K562 (cell line): ENCODE measurements around the gene WDR20. TPM values are rescaled to one million over a fixed set of nuclear protein-coding genes. Genes with fewer than 3 reads are reported as not detected.

Experiments
- ATAC-seq: fragments of 200-7000 bp; cut with Tn5 transposase; 3 replicates; pipeline ENCODE4 v1.9.1; 2020; ENCODE audit warnings: moderate library complexity
- BruUV-seq: library from RNA; stranded (reverse); fragments of 400-500 nt; replicated peaks from 2 replicates; lab custom pipeline; 2021; lab: Mats Ljungman, UMichigan
- CTCF ChIA-PET: fragments of 300-600 bp; formaldehyde crosslinking; extraction: SDS; loops from one replicate; lab custom pipeline; 2021; ENCODE audit warnings: low intra/inter-chr PET ratio; lab: Yijun Ruan, JAX
- POLR2A ChIA-PET: fragments of 300-600, 350-650 bp; sonication (Branson Sonifier 250); formaldehyde crosslinking; extraction: SDS; loops from one replicate; lab custom pipeline; 2021; ENCODE audit warnings: antibody characterized with exemption, inconsistent platforms; lab: Yijun Ruan, JAX
- DNase-seq, 4 experiments: peaks; one replicate each; pipeline versions ENCODE4 v3.0.0 to v3.0.0-alpha.2; 2011 to 2018; ENCODE audit warnings: low spot score in 3 of 4, mixed read lengths in 3 of 4; ENCODE audit errors: extremely low read depth in 1 of 4
- FAIRE-seq: peaks from 2 replicates; lab custom pipeline; 2011; peaks lifted over from hg19 to GRCh38; lab: Jason Lieb, UNC
- H2AFZ ChIP-seq: 2 replicates; pipeline ENCODE4 v1.6.0; 2011; ENCODE audit warnings: low read depth, low read length, control low read depth, inconsistent platforms
- H3K27ac ChIP-seq: fragments of 200-600 bp; 3 replicates; pipeline ENCODE4 v1.8.0; 2011; ENCODE audit warnings: low read depth, mild to moderate bottlenecking, control low read depth, inconsistent platforms, low read length, moderate library complexity, mixed read lengths; ENCODE audit errors: extremely low read depth
- H3K27me3 ChIP-seq, 2 experiments: fragments of 300-600 bp in 1 of 2; 2 replicates in 1 of 2; 3 replicates in 1 of 2; pipeline versions ENCODE4 v1.6.0 to v1.8.0; 2011; ENCODE audit warnings: inconsistent platforms in 2 of 2, low read length in 2 of 2, mild to moderate bottlenecking in 1 of 2, mixed read lengths in 1 of 2, moderate library complexity in 1 of 2; ENCODE audit not compliant: control insufficient read depth in 2 of 2, insufficient read depth in 2 of 2
- H3K36me3 ChIP-seq: fragments of 300-600 bp; 3 replicates; pipeline ENCODE4 v1.8.0; 2011; ENCODE audit warnings: mild to moderate bottlenecking, low read length, inconsistent platforms; ENCODE audit not compliant: control insufficient read depth, insufficient read depth
- H3K4me1 ChIP-seq, 2 experiments: fragments of 200-600 bp in 1 of 2; replicated peaks in 1 of 2; 2 replicates in 1 of 2; 3 replicates in 1 of 2; pipeline versions ENCODE4 v1.5.1 to v1.8.0; 2011; ENCODE audit warnings: inconsistent platforms in 2 of 2, low read length in 2 of 2, mild to moderate bottlenecking in 1 of 2, mixed read lengths in 1 of 2, moderate library complexity in 1 of 2; ENCODE audit not compliant: control insufficient read depth in 2 of 2, insufficient read depth in 2 of 2
- H3K4me2 ChIP-seq: 2 replicates; pipeline ENCODE4 v1.6.1; 2011; ENCODE audit warnings: low read length, control low read depth, inconsistent platforms, mixed read lengths; ENCODE audit not compliant: insufficient read depth
- H3K4me3 ChIP-seq: fragments of 200-600 bp; sonication (generic), shearing (Covaris generic); 2 replicates; pipeline ENCODE4 v1.5.1; 2016; ENCODE audit warnings: control low read depth, inconsistent platforms
- H3K79me2 ChIP-seq: fragments of 200-600 bp; 3 replicates; pipeline ENCODE4 v1.8.0; 2011; ENCODE audit warnings: low read length, inconsistent platforms; ENCODE audit not compliant: control insufficient read depth, insufficient read depth
- H3K9ac ChIP-seq, 2 experiments: 2 replicates each; pipeline versions ENCODE4 v1.6.0 to v1.6.1; 2011; ENCODE audit warnings: low read depth in 2 of 2, low read length in 2 of 2, control low read depth in 1 of 2, inconsistent platforms in 1 of 2, mild to moderate bottlenecking in 1 of 2, mixed read lengths in 1 of 2; ENCODE audit not compliant: insufficient read depth in 1 of 2
- H3K9me1 ChIP-seq: one replicate; pipeline ENCODE4 v1.6.0; 2011; ENCODE audit warnings: inconsistent platforms, mild to moderate bottlenecking, low read length, moderate library complexity; ENCODE audit not compliant: control insufficient read depth, insufficient read depth
- H3K9me3 ChIP-seq: replicated peaks from 2 replicates; pipeline ENCODE4 v1.5.1; 2011; ENCODE audit warnings: low read depth, low read length, inconsistent platforms; ENCODE audit not compliant: control insufficient read depth, insufficient read depth
- H4K20me1 ChIP-seq: replicated peaks from 2 replicates; pipeline ENCODE4 v1.6.1; 2011; ENCODE audit warnings: low read length, inconsistent platforms, mixed read lengths; ENCODE audit not compliant: control insufficient read depth, insufficient read depth
- CLOCK ChIP-seq: fragments of 250-450 bp; sonication (Bioruptor Pico); IDR thresholded peaks from 2 replicates; pipeline ENCODE4 v1.4.0; 2020; ENCODE audit warnings: mild to moderate bottlenecking, moderate library complexity, borderline replicate concordance
- IRF2 ChIP-seq: sonication (generic); formaldehyde crosslinking; IDR thresholded peaks from 2 replicates; pipeline ENCODE4 v1.8.1; 2022; ENCODE audit warnings: mild to moderate bottlenecking, missing genetic modification reagents
- KLF1 ChIP-seq: fragments of 450-650 bp; IDR thresholded peaks from 2 replicates; pipeline ENCODE4 v1.6.1; 2016; ENCODE audit warnings: missing genetic modification characterization, missing compliant biosample characterization
- MXD1 ChIP-seq: fragments of 250-450 bp; sonication (Bioruptor Pico); IDR thresholded peaks from 2 replicates; pipeline ENCODE4 v1.8.0; 2021; ENCODE audit warnings: borderline replicate concordance, mild to moderate bottlenecking, moderate library complexity; ENCODE audit not compliant: poor library complexity, severe bottlenecking
- NFATC3 ChIP-seq: fragments of 450-650 bp; IDR thresholded peaks from 2 replicates; pipeline ENCODE4 v1.6.1; 2017; ENCODE audit warnings: mild to moderate bottlenecking
- NFIX ChIP-seq: fragments of 250-450 bp; sonication (Bioruptor Pico); IDR thresholded peaks from 2 replicates; pipeline ENCODE4 v1.4.0; 2020; ENCODE audit warnings: low read depth, mild to moderate bottlenecking, moderate library complexity
- POLR3A ChIP-seq: IDR thresholded peaks from 2 replicates; pipeline ENCODE4 v1.6.1; 2011; ENCODE audit warnings: borderline replicate concordance, mild to moderate bottlenecking, moderate library complexity; ENCODE audit not compliant: insufficient read length, insufficient read depth; ENCODE audit errors: extremely low read depth
- ZNF174 ChIP-seq: fragments of 250-450 bp; sonication (Bioruptor Pico); IDR thresholded peaks from 2 replicates; pipeline ENCODE4 v1.4.0; 2020; ENCODE audit warnings: mild to moderate bottlenecking
- WGBS: fragments of 100-300 bp; shearing (Covaris generic); methylation state at CpG from one replicate; pipeline ENCODE4 v1.1.6; 2016; ENCODE audit warnings: low coverage, mixed read lengths; ENCODE audit not compliant: insufficient coverage; ENCODE audit errors: missing lambda C conversion rate; 5-methylcytosine and 5-hydroxymethylcytosine counted together
- in situ Hi-C: fragments of 300-500 bp; cut with MboI; formaldehyde crosslinking; loops from 4 replicates; pipeline ENCODE4 v1.15.0; 2018; ENCODE audit warnings: inconsistent platforms, mixed read lengths
- intact Hi-C: fragments of 100-400 bp; cut with micrococcal nuclease; formaldehyde crosslinking; loops from 2 replicates; pipeline ENCODE4 v1.14.2; 2022
- polyA plus RNA-seq, 8 experiments: library from polyadenylated mRNA; depleted of rRNA in 4 of 8; stranded (reverse) in 5 of 8; unstranded in 3 of 8; fragments of >200 nt; fragmentation: Nextera tagmentation in 2 of 8; fragmentation: Illumina TruSeq in 1 of 8; extraction: Ambion mirVana in 2 of 8; extraction: Trizol in 1 of 8; gene quantifications; 2 replicates each; pipeline versions ENCODE4 v1.2.1 to v1.2.3, GENCODE V29; 2011 to 2014; ENCODE audit warnings: inconsistent platforms in 1 of 8, missing spikeins in 1 of 8
- total RNA-seq, 7 experiments: library from RNA; depleted of rRNA in 6 of 7; stranded (reverse); fragments of >200 nt in 6 of 7; fragmentation: Illumina TruSeq in 2 of 7; extraction: Trizol in 2 of 7; gene quantifications; 2 replicates each; pipeline versions ENCODE4 v1.2.1 to v1.2.3, GENCODE V29; 2011 to 2021; ENCODE audit warnings: low replicate concordance in 1 of 7
- TF ChIP-seq, protein P1 (sequence below), 2 experiments: IDR thresholded peaks; 2 replicates each; pipeline ENCODE4 v1.6.1; 2012; ENCODE audit warnings: improper control_type of control experiment in 2 of 2, low read depth in 2 of 2, low read length in 2 of 2, borderline replicate concordance in 1 of 2
- TF ChIP-seq, protein P2 (sequence below): sonication (generic); formaldehyde crosslinking; IDR thresholded peaks from 2 replicates; pipeline ENCODE4 v1.8.0; 2022; ENCODE audit warnings: missing genetic modification reagents, mild to moderate bottlenecking, moderate library complexity, borderline replicate concordance
- TF ChIP-seq, protein P3 (sequence below), 2 experiments: fragments of 450-650 bp in 1 of 2; sonication (generic) in 1 of 2; formaldehyde crosslinking in 1 of 2; IDR thresholded peaks in 1 of 2; conservative IDR thresholded peaks in 1 of 2; 2 replicates each; pipeline versions ENCODE4 v1.6.1 to v1.8.1; 2016 to 2023; ENCODE audit warnings: mild to moderate bottlenecking in 2 of 2, moderate library complexity in 2 of 2, inconsistent platforms in 1 of 2, missing genetic modification reagents in 1 of 2

WDR20 gene
- total and polyA plus RNA-seq, 9 of the 15 experiments (the other 6 are each of a cell fraction or from before 2014, with no cell fraction given) = 7.0 to 15.3 (median 11.8) TPM

DNA sequence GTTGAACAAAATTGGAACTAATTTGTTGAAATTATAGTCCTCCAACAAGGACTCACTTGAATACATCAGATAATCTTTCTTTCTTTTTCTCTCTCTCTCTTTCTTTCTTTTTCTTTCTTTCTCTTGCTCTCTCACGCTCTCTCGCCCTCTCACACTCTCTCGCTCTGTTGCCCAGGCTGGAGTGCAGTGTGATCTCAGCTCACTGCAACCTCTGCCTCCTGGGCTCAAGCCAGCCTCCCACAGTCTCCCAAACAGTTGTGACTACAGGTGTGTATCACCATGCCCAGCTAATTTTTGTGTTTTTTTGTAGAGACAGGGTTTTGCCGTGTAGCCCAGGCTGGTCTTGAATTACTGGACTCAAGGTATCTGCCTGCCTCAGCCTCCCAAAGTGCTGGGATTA is 22.8 kb downstream of the WDR20 start:
- Histone ChIP-seq H3K4me2 (no peak overlapping the region), H4K20me1 (peaks cover 14% of the 10 kb centered on the region; the same call in 1 of the 2 replicates), H3K4me3 (no peak overlapping the region), H3K9me3 (no peaks in the 10 kb centered on the region), H3K27ac (no peak overlapping the region), H3K79me2 (peaks cover 74% of the 10 kb centered on the region), H3K4me1 (peaks cover 3 to 23% of the 10 kb centered on the region in 2 experiments; a peak in 3 of 5 replicates), H3K27me3 (no peaks in the 10 kb centered on the region), H3K9me1 (peaks cover 3% of the 10 kb centered on the region), H3K36me3 (no peaks in the 10 kb centered on the region; the same call in none of the 3 replicates), H3K9ac (no peak overlapping the region), H2AFZ (no peak overlapping the region)
- in situ Hi-C loops (no loop called here), intact Hi-C loops (no loop called here)
- FAIRE-seq (no peak), ATAC-seq (no peak), DNase-seq (no peak)
- ChIA-PET CTCF (no interaction called here), POLR2A (interaction anchor here (0.6 kb wide), 1 partner anchor 53 kb away, joined by 3 read pairs; no protein-coding TSS in a partner anchor)
- 81% methylated on average over 3 of the region's 4 CpGs for WGBS
- BruUV-seq = no TSS peak
- TF ChIP-seq, protein P1, sequence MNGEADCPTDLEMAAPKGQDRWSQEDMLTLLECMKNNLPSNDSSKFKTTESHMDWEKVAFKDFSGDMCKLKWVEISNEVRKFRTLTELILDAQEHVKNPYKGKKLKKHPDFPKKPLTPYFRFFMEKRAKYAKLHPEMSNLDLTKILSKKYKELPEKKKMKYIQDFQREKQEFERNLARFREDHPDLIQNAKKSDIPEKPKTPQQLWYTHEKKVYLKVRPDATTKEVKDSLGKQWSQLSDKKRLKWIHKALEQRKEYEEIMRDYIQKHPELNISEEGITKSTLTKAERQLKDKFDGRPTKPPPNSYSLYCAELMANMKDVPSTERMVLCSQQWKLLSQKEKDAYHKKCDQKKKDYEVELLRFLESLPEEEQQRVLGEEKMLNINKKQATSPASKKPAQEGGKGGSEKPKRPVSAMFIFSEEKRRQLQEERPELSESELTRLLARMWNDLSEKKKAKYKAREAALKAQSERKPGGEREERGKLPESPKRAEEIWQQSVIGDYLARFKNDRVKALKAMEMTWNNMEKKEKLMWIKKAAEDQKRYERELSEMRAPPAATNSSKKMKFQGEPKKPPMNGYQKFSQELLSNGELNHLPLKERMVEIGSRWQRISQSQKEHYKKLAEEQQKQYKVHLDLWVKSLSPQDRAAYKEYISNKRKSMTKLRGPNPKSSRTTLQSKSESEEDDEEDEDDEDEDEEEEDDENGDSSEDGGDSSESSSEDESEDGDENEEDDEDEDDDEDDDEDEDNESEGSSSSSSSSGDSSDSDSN (IDR thresholded peaks at IDR 0.05; ENCODE audit: borderline replicate concordance in 1 of 2, low read depth in 2 of 2, low read length in 2 of 2) = no peak
- no peak for TF ChIP-seq ZNF174 (CRISPR knock-in tag)
- TF ChIP-seq KLF1 = no peak
- TF ChIP-seq CLOCK (CRISPR knock-in tag) = no peak
- no peak for TF ChIP-seq NFATC3
- TF ChIP-seq NFIX (CRISPR knock-in tag) = no peak
- TF ChIP-seq, protein P2, sequence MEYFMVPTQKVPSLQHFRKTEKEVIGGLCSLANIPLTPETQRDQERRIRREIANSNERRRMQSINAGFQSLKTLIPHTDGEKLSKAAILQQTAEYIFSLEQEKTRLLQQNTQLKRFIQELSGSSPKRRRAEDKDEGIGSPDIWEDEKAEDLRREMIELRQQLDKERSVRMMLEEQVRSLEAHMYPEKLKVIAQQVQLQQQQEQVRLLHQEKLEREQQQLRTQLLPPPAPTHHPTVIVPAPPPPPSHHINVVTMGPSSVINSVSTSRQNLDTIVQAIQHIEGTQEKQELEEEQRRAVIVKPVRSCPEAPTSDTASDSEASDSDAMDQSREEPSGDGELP (CRISPR knock-in tag) = no peak
- TF ChIP-seq, protein P3, sequence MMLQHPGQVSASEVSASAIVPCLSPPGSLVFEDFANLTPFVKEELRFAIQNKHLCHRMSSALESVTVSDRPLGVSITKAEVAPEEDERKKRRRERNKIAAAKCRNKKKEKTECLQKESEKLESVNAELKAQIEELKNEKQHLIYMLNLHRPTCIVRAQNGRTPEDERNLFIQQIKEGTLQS (IDR thresholded peaks at IDR 0.05) = no peak
- TF ChIP-seq, protein P3 (CRISPR knock-in tag; conservative IDR thresholded peaks at IDR 0.05) = no peak
- TF ChIP-seq IRF2 = no peak
- TF ChIP-seq MXD1 (CRISPR knock-in tag) = no peak
- no peak for TF ChIP-seq POLR3A
